ENCODE results near the gene LRRC73.
"Not testable (repeated sequence)": the region's sequence is repeated elsewhere in the genome, so short reads cannot be mapped to it uniquely, and the experiment has no call there.

LRRC73 gene, protein sequence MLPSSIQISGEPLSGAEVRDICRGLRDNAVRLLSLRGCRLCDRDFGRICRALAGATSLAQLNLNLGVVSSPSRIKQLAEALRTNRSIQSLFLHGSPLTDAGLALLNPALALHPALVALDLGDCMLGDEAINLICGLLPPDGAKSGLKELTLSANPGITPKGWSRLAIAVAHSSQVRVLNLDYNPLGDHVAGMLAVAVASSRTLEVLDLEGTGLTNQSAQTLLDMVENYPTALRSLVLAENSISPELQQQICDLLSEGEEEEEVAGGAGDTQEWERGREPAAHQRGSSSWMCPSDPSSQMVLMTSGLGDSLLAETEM

DNA sequence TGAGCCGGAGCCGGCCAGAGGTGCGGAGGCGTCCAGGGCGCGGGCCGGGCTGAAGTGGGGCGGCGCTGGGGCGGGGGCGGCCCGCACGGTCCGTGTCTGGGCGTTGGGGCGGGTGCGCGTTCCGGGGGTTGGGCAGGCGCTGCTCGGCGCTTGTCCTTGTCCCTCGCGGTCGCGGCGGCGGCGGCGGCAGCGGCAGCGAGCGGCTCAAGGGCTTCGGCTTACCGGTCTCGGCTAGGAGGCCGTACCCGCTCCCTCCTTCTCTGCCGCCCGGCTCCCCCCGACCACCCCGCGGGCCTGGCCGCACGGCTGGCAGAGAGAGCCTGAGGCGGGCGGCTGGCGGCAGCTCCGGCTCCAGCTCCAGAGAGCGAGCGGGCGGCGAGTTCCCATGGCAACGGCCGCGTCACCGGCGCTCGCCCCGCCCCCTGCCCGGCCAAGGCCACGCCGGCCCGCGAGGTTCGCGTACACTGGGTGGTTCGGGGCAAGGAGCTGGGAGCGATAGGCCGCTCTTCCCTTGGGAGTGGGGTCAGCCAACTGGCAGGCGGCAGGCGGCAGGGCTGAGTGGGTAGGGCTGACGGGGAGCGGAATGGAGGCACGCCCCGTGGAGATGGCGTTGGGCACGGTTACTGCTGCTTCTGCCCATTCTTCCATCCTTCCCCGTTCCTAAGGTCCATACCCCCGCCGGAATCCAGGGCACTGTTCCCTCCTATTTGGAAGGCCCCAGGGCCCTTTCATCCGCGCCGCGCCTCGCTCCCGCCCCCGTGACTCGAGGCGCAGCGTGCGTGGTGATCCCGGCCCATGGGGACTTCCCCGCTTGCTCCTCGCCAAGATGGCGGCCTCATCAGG, at the start of gene LRRC73:
TSS of gene LRRC73 (minus strand) at position 363 of the 843 bp plus-strand sequence. CDS start 561 bp downstream, outside the sequence.
- peak; percentile 83 to 95 (median 91) for DNase-seq

DNA sequence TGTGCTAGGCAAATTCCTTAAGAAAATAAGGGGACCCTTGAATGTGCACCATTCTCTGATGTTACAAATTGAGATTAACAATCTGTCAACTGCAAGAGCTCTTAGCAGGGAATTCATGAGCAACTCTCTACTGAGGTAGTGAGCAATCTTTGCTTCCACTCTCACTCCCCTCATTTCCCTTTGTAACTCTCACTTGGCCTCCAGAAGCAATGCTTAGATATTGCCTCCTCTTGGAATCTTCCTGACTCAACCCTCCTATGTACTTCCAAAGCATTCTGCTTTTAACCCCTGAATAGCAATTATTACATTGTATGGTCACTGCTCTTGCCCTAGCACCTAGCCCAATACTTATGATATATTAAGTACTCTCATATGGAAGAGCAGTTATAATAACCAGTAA, 49.2 kb upstream of the LRRC73 start:
- no peak for DNase-seq

DNA sequence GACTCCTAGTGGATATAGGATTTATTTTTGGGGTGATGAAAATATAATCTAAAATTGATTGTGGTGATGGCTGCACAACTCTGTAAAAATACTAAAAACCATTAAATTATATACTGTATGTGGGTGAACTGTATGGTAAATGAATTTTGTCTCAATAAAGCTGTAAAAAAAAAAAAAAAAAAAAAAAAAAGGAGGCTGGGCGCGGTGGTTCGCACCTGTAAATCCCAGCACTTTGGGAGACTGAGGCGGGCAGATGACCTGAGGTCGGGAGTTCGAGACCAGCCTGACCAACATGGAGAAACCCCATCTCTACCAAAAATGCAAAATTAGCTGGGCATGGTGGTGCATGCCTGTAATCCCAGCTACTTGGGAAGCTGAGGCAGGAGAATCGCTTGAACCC, 47.5 kb upstream of the LRRC73 start:
- DNase-seq = not testable (repeated sequence)

DNA sequence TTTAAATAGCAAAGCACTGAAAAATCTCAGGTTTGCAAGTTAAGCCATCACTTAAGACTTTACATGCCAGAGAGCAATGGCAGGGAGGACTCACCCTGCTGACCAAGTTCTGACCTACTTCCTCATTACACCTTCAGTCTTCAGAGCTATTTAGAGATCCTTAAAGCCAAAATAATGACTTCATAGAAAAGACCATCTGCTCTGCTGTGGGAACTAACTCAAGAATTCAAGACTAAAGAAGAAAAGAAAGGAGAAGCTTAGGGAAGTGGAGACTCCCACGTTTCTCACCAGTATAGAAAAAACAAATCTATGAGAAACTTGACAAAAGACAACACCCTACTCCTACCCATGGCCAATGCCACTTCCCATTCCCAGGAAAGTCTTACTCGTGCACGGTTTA, 37.1 kb upstream of the LRRC73 start:
- DNase-seq = peak; percentile 6 to 45 (median 42)

DNA sequence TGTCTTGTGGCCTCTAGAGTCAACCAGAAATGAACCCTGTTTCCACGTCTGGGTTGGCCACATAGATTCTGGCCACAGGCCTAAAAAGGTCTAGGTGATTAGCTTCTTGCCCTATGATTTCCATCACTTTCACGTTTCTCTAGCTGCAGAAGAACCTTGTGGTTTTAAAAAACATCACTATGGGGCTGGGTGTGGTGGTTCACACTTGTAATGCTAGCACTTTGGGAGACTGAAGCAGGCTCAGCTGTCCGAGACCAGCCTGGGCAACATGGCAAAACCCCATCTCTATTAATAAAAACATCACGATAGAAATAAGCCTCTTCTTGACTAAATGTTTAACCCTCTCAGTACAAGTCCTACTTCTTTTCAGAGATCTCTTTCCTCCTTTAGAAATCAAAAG, 34.3 kb upstream of the LRRC73 start:
- DNase-seq = no peak

DNA sequence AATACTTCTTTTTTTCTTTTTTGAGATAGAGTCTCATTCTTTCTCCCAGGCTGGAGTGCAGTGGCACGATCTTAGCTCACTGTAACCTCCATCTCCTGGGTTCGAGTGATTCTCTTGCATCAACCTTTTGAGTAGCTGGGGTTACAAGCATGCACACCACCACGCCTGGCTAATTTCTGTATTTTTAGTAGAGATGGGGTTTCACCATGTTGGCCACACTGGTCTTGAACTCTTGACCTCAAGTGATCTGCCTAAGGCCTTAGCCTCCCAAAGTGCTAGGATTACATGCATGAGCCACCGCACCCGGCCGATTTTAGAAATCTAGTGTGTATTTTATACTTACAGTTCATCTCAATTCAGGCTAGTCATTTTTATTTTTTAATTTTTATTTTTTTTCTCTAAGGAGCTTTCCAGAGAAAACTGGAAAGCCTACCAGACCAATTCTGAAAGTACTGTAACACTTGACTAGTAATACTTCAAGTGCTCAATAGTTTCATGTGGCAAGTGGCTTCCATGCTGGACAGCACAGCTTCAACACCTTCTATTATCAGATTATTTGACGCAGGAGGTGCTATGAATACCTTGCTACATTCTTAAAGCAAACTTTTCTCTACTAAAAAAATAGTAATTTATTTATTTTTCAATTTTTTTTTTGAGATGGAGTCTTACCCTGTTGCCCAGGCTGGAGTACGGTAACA, 31.8 kb upstream of the LRRC73 start:
- no peak for DNase-seq

DNA sequence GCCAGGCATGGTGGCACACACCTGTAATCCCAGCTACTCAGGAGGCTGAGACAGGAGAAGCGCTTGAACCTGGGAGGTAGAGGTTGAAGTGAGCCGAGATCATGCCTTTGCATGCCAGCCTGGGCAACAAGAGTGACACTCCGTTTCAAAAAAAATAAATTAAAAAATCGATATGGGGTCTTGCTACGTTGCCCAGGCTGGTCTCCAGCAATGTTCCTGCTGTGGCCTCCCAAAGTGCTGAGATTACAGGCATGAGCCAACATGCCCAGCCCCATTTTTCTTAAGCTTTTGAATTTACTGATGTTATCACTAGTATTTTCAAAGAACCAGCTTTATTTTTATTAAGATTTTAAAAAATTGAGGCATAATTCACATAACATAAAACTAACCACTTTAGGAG, 30.4 kb upstream of the LRRC73 start:
- no peak for DNase-seq

DNA sequence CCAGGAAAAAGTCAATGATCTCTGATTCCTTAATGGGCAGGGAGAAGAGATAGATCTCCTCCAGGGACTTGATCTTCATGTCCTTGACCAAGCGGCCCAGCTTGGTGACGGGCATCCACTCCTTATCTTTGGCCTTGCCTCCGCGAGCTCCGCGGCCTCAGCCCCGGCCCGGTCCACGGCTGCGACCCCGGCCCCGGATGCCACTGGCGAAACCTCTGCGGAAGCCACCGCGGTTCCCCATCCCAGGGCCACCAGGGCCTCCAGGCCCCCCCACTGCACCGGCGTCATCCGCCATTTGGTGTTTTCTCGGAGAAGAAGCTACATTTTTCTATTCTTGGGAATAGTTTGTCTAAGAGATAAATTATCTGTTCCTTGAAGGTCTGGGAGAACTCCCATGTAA, 29.3 kb upstream of the LRRC73 start:
- not testable (repeated sequence) for DNase-seq

DNA sequence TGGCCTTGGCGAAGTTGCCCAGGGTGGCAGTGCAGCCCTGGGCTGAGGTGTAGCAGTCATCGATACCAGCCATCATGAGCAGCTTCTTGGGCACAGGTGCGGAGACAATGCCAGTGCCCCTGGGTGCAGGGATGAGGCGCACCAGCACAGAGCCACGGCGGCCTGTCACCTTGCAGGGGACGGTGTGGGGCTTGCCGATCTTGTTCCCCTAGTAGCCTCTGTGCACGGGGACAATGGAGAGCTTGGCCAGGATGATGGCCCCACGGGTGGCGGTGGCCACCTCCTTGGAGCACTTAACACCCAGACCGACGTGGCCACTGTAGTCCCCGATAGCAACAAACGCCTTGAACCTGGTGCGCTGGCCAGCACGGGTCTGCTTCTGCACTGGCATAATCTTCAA, 28.8 kb upstream of the LRRC73 start:
- DNase-seq = not testable (repeated sequence)

DNA sequence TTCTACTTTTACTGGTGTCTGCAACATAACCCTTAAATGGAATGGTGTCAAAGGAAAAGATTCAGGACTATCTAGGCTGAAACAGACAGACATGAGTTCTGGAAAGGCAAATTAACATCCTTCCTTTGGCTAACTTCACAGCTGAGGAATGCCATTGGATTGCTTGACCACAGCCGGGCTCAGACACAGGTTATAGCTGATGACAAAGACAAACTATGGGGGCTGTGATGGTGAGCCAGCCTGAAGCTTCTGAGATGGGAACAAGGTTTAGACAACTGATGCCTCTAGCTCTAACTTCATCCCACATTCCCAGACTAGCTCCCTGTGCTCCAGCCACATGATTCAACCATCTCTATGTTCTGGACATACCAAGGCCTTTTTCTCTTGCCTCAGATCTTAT, 22.1 kb upstream of the LRRC73 start:
- no peak for DNase-seq

DNA sequence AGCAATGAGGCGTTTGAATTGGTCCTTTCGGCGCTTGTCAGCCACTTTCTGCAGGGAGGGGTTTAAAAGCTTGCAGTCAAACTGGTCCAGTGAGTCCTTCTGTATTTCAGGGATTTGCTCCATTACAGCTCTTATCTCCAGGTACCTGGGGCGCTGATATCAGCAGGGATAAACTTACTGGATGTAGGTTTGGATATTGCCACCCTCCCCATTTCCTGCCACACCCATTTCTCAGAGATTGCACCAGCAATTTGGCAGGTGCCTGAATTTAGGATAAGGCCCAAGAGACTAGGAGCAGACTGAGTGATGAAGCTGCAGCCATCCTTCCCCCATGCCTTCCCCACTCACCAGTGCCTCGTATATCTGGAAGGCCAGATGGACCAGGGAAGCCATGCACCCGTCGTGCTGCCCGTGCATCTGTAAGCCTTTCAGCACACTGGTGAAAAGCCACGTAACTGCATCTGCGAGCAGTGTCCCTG, 14.4 kb upstream of the LRRC73 start:
- DNase-seq = no peak

DNA sequence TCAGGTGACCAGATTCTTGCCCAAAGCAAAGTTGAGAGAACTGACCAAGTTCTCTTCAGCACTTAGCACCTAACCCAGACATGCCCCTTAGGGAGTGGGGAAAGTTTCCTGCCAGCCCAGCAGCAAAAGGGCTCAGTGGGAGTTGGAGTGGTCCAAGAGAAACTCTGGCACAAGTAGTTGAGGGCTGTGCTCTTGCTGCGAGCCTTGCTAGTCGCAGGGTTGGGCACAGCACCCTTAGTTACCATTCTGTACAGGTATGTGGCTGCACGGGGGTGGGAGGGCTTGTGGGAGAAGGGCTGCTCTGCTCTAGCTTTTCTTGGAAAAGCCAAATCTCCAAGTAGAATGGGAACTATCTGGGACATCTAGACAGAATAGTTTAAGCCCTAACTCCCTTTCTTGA, 13.1 kb upstream of the LRRC73 start:
- DNase-seq = no peak

DNA sequence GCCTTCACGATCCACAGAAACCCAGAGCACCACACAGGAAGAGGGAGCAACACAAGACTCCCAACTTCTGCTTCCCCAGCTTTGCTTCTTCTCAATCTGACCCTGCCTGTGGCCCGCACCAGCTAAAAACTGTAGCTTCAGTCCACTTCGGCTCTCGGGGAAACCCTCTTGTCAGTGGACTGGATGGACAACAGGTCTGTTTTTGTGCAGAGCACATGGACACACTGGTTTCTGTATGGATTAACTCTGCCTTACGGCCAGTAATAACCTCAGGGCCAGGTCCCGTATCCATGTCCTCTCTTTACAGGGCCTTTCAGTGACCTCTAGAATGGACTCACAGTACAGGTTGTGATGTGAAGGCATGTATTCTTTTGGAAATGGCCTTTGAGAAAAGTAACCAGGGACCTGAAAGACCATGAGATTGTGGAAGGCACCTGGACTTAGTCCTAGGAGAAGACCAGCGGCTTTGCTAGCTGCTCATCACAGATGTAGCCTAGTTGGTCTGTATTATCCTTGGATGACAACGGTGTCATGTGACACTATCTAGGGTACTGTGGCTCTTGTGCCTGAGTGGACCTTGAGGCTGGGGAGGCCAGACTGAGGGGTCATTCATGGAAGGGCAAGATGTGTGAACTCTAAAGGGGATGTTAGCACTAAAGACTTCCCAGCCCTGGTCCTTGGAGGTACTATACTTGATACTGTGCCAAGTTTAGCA, 12.6 kb upstream of the LRRC73 start:
- no peak for DNase-seq

DNA sequence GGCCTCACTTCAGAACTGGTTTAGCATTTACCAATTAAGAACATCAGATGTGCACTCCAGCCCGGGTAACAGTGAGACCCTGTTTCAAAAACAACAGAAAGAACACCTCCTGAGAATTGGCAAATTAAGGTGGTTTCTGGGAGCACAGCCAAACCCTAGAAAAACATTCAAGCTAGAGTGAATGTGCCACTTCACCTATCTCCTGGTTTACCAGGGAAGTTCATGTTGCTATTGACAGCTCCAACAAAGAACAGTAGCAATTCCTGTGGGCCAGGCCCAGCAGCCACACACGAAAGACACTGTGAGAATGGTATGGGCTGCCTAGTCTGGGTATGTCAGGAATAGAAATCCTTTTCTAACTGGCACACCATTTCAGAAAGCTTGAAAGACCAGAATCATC, 11.7 kb upstream of the LRRC73 start:
- no peak for DNase-seq

DNA sequence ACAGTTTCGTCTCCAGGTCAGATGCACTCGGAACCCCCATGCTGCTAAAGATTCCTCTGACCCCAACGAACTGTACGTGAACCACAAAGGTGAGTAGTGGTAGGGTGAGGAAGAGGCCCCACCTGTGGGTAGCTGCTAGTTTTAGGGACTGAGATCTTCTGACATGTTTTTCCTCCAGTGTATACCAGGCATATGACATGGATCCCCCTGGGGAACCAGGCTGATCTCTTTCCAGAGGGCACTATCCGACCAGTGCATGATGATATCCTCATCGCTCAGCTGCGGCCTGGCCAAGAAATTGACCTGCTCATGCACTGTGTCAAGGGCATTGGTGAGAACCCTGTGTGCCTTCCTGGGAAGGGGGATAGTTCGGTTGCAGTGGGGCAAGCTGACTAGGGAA, 10.0 kb upstream of the LRRC73 start:
- DNase-seq = no peak

DNA sequence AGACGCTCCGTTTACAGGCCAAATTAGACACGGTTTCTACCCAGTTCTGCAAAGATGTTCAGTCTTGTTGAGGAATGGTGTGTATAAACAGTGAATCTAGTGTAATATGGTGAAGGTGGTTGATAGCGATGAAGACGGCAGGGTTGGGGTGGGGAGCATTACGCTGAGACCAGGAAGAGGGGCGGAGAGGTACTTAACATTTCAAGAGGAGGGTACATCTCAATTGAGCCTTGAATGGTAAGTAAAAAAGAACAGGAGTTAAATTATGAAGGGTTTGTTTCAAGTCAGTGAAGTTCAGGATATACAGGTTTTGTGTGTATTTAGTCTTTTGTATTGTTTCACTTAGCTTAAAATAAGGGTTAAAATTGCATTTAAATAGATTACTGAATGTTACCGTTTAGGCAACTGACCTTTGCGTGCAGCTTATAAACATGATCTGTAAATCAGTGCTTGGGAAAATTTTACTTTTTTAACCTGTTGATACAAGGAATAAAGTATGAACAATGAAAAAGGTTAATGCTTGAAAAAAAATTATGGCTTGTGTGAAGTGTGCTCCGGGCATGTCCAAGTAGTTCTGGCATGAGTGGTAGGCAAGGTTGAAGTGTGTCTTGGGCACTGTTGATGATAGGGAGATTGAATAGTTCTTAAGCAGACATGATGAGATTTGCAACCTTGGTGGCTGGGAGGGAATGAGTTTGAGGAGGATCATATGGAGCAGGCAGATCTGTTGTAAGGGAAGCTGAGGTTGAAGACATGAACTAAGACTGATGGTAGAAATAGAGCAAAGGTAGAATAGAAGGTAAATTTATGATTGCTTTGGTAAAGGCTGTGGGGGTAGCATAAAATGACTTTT, 7.6 kb upstream of the LRRC73 start:
- no peak for DNase-seq

DNA sequence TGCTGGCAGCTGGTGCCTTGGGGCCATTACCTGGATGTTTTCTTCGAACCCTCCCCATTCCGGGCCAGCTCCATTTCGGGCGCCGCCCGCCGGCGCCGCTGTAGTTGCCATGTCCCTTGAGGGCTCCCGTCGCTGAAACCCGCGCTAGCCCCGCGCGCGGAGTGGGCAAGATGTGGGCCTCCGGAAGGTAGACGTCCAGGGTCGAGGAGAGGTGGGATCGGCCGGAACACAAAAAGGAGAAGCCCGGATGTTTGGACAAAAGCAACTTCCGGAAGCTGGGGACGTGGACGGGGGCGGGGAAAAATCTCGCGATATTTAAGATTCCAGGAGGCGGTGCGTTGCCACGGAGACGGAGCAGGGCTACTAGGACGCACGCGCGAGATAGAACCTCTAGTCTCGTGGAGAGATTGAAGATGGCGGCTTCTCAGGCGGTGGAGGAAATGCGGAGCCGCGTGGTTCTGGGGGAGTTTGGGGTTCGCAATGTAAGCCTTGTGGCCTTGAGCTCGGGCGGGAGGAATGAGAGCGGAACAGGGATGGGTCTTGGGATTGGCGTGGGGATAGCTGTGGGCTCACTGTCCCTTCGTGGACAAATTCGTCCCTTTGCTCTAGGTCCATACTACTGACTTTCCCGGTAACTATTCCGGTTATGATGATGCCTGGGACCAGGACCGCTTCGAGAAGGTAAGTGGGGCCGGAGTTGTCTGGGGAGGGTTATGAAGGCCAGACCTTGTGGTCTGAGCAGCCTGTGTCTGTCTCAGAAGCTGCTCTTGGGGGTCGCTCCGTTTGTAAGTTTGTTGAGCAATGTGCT, 6.8 kb upstream of the LRRC73 start, which contains the start of the genes POLR1C and YIPF3:
TSS of gene POLR1C (plus strand) at position 393 of the 808 bp plus-strand sequence. CDS start at position 414, 21 bp downstream.
TSS of gene YIPF3 (minus strand) at position 230 of the 808 bp plus-strand sequence. CDS start at position 111, 119 bp downstream.
- DNase-seq = peak; percentile 98 to 100 (median 99)

DNA sequence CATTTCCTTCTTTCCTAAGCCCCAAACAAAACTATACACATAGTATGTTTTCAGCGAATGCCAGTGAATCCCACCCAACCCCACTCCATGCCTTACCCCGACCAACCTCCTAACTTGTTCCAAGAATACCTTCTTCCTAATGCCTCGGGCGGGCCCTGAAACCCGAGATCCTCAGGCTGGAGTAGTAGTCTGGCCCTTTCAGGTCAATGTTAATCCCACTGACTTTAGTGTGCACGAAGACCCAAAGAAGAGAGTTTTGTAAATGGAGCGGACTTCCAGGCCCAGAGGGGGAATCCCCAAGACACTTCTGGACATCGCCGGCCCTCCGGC, 6.2 kb upstream of the LRRC73 start:
- no peak for DNase-seq

DNA sequence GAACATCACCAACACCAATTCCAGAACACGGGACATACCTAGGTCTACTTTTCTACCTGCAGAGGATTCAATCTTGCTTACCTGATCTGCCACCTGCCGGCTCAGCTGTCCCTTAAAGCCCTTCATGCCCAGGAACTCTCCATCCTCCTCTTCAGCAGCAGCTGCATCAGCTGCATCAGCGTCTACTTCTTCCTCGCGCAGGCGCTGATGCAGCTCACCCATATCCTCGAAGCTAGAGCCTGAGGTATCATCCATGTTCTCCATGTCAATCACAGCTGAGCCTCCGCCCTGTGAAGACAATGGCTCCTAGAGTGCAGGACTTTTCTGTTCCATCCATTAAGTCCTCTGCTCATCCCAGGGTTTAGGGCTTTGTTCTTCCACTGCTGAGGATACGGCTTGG, 5.7 kb upstream of the LRRC73 start:
- DNase-seq = no peak

DNA sequence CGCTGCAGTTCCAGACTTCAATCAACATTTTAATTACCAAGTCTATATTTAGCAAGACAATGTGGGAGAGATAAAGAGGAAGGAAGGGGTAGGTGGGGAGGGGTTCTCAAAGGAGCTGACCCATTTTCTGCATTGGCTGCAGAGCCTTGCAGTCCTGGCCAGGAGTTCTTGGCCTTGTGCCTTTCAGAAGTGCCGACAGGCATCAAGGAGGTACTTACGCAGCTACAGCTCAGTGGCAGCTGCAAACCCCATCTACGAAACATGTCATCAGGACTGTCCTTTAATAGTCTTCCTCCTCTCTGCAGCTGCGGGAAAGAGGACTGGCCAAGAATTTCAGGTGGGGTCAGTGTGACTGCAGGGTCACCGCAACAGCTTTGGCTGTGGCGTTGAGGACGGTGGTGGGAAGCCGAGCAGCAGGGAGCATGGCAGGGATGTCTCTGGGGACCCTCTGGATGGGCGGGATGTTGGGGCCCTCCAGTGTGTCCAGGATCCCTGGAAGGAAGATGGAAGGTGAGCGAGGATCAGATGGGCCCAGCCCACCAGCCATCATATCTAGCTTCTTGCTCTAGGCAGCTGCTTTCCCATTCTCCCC, 1.8 kb upstream of the LRRC73 start:
- DNase-seq = no peak

DNA sequence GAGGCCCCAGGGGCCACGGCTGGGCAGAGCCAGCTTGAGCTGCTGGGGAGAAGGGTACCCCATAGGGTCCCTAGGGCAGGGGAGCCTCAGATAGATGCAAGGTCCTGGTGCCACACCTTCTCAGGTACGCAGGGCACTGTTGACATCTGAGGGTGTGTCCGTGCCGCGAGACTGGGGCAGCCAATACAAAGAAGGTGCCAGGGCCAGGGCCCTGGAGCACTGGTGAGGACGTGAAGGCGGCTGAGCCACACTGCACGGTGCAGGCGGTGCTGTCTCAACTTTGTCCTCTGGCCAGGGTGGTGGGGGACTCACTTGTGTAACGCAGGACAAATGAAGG, 649 bp upstream of the LRRC73 start:
- DNase-seq = no peak

All from suppressor macrophage treated with lipopolysaccharide for 1 hour (primary cell).